Activated gamma-delta T cell treated with Interleukin-2 at 50 U/mL for 16 hours (primary cell): ENCODE data around the gene GADD45G.

ENCODE experiments used
- DNase-seq: peaks from one replicate; pipeline ENCODE4 v3.0.0-alpha.2; 2020

GADD45G gene

GRCh38 chr9:89610391-89610925 lies 5.6 kb downstream of the GADD45G start:
- no peak for DNase-seq

- no peak for DNase-seq
These were observed 6.6 kb downstream of the GADD45G start for GRCh38 chr9:89611425-89611824.

DNA sequence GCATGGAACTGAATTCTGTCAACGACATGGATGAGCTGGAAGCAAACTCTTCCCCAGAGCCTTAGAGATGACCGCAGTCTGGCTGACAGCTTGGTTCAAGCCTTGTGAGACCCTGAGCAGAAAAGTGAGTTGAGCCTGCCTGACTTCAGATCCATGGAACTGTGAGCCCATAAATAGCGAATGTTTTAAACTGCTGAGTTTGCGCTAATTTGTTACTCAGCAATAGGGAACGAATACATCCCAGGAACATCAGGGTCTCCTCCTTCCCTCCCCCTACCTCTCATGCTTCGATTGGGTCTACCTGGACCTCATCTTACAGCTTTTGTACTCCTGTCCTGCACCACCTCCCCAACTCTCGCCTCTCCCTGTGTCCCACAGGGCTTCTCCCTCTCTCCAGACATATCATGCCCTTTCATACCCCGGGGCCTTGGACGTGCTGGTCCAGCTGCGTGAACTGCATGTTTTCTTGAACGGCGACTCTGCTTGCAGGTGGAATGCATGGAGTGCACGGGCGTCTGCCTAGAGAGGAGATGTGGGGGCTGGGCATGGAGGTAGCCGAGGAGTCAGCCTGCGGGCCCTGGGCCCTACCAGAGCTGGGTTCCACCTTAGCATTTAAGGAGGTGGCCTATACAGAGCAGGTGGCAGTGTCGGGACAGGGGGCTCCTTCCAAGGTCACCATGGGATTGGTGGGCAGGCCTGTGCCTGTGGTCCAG lies 7.9 kb downstream of the GADD45G start:
- DNase-seq, result no peak

GRCh38 chr9:89613912-89614892 lies 9.4 kb downstream of the GADD45G start:
- no peak for DNase-seq

GRCh38 chr9:89615661-89616060 lies 10.8 kb downstream of the GADD45G start:
- DNase-seq, result no peak

DNA sequence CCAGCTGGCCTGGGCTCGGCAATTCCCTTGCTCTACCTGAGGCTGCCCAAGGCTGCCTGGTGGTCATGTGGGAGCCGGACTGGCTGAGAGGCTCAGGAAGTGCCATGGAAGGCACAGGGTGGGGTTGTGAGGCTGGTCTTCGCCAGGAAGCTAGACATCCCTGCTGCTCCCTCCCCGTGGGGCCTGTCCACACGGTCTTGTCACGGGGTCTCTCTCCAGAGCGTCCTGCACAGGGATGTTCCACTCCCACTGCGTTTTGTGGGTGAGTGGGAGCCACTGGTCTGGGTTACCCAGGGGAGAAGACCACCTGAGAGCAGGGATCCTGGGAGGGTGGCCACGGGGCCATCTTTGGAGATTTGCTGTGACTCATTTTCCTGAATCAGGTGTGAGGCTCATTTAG lies 11.6 kb downstream of the GADD45G start:
- DNase-seq, result no peak

DNA sequence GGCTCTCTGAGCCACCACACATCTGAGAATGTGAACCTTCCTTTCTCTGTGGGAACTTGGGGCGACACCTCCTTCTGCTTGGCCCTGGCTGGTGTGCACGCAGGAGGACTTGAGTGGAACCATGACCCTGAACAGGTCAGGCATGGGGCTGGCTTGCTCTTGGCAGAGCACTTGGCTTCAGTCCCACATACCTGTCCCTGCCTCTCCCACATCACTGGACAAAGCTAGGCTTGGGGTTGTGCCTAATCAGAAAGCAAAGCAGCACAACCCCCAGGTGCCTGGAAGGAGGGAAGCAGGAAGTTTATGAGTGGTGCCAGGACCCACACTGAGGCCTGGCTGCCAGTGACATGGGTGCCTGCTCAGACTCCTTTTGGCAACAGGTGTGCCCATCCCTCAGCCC lies 13.2 kb downstream of the GADD45G start:
- no peak for DNase-seq

DNA sequence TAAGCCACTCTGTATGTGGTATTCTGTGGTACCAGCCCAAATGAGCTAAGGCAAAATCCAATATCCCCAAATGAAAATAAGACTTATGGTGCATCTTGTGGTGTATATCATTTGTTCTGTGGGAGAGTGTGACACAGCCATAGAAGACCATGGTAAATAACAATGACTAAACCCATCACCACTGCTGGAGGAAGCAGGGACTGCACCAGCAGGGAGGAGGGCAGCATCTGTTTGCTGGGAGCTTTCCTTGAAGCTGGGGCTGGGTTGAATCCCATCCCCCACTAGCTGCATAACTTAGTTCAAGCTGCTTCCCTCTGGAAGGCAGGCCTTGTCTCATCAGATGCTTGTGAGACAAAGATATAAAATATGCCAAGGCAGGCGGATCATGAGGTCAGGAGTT lies 14.2 kb downstream of the GADD45G start:
- no peak for DNase-seq

GRCh38 chr9:89619424-89620138 lies 14.8 kb downstream of the GADD45G start:
- no peak for DNase-seq

GRCh38 chr9:89621031-89621430 lies 16.2 kb downstream of the GADD45G start:
- no peak for DNase-seq

GRCh38 chr9:89621676-89622075 lies 16.9 kb downstream of the GADD45G start:
- no peak for DNase-seq

- DNase-seq, result no peak
These were observed 18.4 kb downstream of the GADD45G start for GRCh38 chr9:89622933-89623861.

DNA sequence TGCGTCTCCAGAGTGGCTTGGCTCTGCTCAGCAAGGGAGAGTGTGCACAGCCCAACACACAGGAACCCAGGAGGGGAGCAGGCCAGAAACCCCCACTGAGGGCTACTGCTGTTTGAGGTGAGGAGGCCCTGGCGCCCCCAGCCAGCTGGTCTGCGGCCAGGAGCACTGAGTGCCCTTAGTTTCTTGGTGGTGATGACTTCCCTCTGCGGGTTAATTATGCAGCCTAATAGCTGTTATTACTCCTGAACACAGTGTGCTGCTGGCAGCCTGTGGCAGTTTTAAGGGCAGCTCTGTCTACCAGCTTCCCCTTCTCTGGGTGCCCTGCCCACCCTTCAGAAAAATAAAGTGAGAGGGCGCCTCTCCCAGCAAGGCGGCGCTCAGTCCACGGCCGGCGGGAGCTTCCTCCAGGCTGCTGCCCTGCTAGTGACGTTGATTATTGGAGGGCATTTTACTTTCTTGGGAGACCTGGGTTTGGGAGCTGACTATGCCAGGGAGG lies 19.2 kb downstream of the GADD45G start:
- no peak for DNase-seq

GRCh38 chr9:89625721-89626687 lies 21.2 kb downstream of the GADD45G start:
- DNase-seq, result no peak

DNA sequence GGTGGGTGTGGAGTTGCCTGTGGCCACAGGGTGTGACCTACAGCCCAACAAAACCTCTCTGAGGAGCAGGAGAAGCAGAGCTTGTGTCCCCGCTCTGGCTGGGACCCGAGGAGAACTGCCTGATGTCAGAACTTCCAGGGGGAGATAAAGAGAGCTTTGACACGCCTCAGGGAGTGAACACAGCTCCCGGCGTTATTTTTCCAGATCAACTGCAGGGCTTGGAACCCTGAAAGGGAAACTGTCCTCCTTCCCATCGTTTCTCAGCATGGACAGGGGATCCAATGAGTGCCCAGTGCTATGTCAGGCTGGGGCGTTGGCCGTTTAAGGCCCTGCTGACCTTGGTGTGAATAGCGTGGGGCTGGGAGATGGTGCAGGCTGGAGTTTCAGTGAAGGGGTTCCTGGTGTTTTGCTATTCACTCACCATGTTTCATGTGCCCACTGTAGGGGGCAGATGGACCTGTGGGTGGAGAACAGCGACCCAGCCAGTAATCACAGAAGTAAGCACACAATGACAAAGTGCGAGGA lies 22.0 kb downstream of the GADD45G start:
- no peak for DNase-seq

DNA sequence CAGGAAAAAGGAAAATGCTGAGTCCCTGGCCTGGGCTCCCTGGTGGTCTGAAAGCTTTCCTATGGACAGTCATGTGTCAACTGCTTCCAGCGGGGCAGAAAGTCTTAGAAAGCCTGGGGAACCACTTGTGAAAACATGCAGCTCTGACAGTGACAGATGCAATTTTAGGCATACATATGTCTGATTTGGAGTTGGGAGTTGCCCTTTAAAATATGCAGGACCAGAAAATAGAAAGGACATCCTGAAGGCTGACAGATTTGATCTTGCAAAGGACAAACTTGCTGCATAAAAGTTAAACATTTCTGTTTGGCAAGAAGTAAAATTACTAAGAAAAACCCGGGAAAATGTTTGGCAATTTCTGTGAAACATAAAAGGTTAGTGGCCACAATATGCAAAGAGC lies 23.8 kb downstream of the GADD45G start:
- no peak for DNase-seq

- DNase-seq, result no peak
These were observed 24.5 kb downstream of the GADD45G start for GRCh38 chr9:89629081-89629976.

GRCh38 chr9:89630508-89630907 lies 25.7 kb downstream of the GADD45G start:
- no peak for DNase-seq

DNA sequence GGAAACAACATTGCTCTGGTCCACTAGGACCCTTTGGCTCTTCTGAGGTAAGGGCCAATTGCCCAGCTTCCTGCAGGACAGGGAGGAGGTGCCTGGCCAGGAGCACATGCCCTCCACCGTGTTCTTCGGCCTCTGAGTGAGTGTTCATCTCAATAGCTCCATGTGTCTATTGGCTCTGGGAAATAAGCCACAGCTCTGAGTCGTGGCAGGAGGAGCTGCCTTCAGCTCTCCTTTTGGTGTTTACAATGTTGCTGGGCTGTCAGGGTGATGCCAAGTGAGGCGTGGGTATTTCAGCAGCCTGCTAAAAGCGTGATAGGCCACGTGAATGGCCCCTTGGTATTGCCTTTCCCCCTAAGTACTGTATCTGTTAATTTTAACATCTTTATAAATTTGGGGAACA lies 26.6 kb downstream of the GADD45G start:
- no peak for DNase-seq
